ENCODE results near the gene RNPC3. TPM values are rescaled to one million over a fixed set of nuclear protein-coding genes. Genes with fewer than 3 reads are reported as not detected.

The RNPC3 gene, protein sequence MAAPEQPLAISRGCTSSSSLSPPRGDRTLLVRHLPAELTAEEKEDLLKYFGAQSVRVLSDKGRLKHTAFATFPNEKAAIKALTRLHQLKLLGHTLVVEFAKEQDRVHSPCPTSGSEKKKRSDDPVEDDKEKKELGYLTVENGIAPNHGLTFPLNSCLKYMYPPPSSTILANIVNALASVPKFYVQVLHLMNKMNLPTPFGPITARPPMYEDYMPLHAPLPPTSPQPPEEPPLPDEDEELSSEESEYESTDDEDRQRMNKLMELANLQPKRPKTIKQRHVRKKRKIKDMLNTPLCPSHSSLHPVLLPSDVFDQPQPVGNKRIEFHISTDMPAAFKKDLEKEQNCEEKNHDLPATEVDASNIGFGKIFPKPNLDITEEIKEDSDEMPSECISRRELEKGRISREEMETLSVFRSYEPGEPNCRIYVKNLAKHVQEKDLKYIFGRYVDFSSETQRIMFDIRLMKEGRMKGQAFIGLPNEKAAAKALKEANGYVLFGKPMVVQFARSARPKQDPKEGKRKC
- 9.6 TPM for total RNA-seq (ENCODE audit: insufficient read depth, low replicate concordance)

DNA sequence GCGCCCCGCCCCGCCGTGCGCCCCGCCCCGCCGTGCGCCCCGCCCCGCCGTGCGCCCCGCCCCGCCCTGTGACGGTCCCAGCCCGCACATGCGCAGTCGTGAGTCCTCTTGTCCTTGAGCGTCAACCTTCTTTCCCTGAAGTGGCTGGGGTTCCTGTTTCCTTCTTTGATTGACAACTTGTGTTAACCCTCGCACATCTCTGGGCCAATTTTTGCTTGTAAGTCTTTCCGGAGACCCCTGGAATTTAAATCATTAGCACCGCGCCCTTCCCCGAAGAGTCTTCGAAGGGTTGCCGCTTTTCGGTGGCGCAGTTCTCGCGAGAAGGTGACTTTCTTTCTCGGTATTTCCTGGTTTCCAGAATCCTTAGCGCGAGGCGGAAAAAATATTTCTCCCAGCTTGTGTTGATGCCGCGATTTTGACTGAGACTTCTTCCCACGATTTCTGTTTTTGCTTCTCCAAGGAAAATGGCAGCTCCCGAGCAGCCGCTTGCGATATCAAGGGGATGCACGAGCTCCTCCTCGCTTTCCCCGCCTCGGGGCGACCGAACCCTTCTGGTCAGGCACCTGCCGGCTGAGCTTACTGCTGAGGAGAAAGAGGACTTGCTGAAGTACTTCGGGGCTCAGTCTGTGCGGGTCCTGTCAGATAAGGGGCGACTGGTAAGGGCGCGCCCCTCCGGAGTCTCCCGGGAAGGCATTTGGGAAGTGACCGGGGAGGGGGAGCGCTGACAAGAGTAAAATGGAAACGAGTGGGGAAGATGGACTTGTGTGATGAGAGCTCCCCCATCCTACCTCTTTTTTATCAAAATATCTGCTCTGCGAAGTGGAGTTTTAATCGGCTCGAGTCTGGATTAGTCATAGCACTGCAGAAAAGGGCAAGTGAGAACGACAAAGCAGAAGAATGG is at the start of gene RNPC3:
Gene RNPC3 (plus strand): TSS at position 93 of the 901 bp plus-strand sequence. CDS start 372 bp downstream, at position 465.
- peak; percentile 97 for DNase-seq (ENCODE audit: low spot score)

DNA sequence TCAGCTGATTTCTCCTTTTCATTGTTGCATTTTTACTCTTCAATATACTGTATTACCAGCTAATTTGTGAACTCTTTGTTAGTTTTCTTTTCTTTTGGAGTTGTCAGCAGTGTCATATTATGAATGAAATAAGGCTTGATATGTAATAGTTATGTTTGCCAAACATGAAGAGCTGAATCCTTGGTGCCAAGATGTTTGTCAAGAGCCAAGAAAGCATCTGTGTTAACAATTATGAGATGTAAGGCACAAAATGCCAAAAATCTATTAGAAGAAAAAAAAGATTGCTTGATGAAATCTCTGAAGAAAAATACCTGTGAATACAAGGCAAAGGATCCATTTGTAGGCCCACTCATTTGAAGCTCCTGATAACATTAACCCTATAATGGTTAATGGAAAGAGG is 48.4 kb upstream of the RNPC3 start:
- DNase-seq (ENCODE audit: low spot score): no peak

DNA sequence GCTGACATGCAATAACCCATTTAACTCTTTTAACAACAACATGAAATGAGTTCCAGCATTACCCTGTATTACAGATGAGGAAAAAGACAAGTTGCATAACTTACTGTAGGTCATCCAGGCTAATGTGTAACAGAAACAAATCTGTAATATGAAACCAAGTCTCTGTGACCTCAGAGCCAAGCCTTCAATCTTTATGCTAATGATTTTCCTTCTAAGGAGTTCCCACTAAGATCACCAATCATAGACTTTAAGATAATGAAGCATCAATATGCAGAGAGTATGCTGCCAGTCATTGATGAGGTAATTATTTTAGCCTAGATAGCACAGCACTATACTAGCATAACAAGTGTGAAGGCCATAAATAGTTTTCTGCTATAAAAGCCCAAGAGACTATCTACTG is 35.6 kb upstream of the RNPC3 start:
- DNase-seq (ENCODE audit: low spot score): no peak

DNA sequence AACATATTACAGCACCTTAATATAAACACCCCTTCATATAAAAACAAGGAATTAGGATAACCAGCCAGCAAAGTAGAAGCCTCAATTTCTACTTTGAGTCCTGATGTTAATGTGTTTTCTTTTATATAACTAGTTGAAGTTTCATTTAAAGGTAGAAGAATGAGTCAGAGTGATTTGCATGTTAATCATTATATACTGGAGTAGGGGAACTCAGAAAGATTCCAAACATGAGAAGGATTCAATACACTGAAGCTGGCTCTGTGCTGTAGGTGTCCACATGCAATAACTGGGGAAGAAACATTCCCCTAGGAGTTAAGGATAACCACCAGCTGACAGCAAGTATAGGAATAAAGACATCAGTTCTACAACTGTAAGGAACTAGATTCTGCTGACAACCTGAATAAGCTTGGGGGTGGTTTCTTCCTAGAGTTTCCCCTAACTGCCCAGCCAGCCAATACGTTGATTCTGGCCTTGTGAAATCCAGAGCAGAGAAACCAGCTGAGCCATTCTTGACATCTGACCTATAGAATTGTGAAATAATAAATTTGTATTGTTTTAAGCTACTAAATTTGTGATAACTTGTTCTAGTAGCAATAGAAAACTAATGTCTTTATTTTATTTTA is 33.4 kb upstream of the RNPC3 start:
- no peak for DNase-seq (ENCODE audit: low spot score)

DNA sequence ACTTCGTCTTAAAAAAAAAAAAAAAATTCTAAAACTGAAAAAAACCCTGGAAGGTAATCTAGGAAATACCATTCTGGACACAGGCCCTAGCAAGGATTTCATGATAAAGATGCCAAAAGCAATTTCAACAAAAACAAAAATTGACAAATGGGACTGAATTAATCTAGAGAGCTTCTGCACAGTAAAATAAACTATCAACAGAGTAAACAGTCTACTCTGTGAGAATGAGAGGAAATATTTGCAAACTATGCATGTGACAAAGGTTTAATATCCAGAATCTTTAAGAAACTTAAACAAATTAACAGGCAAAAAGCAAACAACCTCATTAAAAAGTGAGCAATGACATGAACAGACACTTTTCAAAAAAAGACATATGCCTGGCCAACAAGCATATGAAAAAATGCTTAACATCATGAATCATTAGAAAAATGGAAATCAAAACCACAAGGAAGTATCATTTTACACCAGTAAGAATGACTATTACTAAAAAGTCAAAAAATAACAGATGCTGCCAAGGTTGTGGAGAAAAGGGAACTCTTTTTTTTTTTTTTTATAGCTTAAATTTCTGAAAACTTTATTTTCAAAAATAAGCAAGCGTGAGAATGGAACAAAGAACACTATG is 29.4 kb upstream of the RNPC3 start:
- no peak for DNase-seq (ENCODE audit: low spot score)

DNA sequence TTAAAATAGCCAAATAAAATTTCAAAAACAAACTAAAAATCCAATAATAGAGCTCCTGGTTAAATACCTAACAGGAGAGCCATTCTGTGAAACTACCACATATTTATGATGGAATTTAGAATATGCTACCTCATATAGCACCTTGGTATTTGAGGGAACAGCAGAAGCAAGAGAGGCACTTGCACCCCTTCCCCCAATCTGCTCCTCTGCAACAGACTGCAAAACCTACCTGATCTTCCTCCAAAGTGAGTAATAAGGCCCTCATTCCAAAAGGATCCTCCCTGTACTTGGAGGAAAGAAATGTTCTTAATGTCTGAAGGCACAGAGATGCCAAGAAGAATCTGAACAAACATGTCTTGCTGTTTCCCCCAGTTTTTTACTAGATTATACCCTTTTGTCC is 28.1 kb upstream of the RNPC3 start:
- DNase-seq (ENCODE audit: low spot score): no peak

DNA sequence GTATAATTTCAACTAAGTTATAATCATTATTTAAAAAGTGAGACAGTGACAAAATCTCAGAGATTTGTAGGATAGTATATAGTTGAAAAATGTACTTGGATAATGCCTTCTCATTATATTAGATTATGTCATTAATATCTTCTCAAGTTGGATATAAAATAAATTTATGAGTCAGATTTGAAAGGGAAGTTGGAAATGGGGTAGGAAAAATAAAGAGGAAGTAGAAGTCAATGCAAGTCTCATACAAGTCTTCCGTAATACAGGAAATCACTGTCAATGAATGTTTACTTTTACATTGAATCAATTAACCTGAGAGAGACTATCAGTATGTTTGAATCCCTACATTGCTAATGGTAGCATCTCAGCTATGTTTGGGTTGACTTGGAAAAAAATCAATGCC is 16.2 kb upstream of the RNPC3 start:
- DNase-seq (ENCODE audit: low spot score): no peak

DNA sequence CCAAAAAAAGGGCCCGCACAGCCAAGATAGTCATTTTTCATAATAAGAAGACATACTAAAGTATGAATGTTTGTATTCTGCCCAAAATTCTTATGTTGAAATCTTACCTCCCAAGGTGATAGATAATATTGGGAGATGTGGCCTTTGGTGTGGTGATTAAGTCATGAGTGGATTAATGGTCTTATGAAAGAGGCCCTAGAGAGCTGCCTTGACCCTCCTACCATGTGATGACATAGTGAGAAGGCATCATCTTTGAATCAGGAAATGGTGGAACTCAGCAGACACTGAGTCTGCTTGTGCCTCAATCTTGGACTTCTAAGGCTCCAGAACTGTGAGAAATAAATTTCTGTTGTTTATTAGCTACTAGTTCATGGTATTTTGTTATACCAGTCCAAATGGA is 11.8 kb upstream of the RNPC3 start:
- DNase-seq (ENCODE audit: low spot score): no peak

DNA sequence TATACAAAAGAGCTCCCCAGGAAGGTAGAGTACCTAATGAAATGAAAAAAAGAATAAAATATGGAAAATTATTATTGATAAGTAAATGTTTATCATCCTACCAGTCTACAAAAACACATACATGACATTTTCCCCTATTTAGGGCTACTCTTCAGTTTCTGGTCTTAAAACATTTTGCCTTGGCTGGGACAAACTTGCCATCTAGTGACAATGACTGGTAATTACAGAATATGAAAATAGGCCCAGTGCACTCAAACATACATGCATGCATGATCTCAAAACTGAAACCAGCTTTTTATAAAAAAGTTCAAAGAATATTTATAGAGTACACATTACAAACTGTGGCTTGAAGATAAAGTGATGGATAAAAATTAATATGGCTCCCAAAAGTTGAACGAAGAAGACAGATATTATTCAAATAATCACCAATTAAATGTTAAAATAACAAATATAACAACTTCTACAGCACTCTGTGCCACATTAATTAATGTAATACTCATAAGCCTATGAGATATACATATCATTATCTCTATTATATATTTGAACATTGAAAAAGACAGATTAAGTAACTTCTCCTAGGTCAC is 10.5 kb upstream of the RNPC3 start:
- peak; percentile 76 for DNase-seq (ENCODE audit: low spot score)

DNA sequence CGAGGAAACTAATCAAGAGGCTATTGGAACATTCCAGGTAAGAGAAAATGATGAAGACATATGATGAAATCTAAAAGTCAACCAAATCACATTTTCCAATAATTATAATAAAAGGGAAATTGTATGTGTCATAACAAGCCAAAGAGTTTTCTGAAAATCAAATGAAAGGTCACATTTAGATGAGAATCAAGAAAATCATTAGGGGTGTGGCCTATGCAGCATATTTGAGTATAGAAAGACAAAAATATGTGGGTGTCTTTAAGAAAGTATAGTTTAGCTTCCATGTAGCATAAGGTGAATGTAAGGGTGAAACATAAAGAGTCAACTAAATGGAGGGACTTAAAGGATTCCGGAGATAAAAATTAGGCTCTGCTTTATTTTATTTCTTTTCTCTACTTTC is 9.2 kb upstream of the RNPC3 start:
- no peak for DNase-seq (ENCODE audit: low spot score)

DNA sequence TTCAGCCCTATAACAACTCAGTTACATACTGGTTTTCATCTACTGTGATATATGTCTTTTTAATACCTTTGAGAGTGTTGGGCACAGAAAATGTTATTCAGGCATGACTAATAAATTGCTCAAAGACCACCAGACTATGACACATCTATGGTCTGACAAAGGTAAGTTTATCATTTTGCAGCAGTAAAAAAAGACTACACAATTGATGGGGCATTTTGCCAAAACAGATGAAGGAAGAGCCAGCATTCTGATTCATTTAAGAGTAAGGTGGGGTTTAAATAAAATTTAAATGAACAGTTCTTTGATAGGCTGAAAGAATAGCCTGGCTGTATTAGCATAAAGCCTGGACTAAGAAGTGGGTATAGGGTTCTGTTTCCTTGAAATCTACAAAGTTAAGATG is 8.8 kb upstream of the RNPC3 start:
- DNase-seq (ENCODE audit: low spot score): no peak

DNA sequence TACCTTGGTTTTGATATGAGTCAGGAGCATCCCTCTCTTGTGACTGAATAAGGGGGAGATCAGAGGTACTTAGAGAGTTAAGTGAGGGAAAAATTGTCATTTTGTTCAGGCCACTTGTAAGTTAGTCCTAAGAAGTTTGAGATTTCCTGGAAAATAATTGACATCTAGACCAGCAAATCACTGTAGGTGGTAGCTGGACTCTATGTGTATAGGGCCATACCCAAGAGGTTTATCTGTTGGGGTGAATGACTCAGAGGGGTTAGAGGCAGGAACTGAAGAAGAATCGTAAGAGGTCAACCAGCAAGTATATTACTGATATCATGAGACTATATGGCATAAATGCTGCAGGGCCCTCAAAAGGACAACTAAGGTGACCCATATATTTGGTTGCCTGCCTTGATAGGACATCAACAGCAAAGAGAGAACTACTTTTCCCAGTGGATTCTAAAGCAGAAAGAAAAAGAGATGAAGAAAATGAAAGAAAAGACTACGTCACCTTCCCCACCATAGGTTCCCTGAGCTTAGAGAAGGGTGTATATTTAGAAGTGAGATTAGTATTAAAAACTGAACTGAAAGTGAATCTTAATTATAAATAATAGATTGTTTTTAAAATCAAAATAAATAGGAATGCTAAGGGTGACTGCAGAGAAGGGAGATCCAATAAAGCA is 8.0 kb upstream of the RNPC3 start:
- DNase-seq (ENCODE audit: low spot score): no peak

DNA sequence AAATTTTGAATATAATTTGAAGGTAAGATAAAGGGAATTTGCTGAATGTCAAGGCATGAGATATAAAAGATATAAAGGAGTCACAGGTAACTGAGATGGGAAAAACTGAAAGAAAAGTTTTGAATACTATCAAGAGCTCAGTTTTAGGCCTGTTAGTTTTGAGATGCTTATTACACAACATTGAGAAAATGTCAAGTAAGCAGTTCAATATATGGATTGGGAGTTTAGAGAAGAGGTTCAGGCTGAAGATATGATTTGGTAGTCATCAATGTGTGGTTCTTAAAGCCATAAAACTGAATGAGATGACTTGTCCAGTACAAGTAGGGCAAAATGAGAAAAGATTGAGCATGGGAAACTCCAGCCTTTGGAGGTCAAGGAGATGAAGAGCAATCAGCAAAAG is 4.7 kb upstream of the RNPC3 start:
- DNase-seq (ENCODE audit: low spot score): no peak

DNA sequence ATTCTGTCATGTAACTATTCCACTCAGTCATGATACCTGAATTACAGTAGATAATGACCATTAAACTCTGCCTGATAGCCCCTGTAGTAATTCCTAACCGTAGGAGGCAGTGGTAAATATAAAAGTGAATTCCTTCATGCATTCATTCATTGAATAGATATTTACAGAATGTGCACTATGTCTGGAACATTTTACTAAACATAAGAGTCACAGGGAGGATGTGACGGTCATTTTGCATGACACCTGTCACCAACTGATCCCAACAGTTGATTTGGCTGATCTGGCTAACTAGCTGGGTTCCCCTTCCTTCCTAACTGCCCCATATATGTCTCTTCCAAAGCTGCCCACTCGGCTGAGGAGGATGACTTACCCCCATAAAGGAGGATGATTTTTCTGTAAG is 2.2 kb upstream of the RNPC3 start:
- DNase-seq (ENCODE audit: low spot score): no peak

DNA sequence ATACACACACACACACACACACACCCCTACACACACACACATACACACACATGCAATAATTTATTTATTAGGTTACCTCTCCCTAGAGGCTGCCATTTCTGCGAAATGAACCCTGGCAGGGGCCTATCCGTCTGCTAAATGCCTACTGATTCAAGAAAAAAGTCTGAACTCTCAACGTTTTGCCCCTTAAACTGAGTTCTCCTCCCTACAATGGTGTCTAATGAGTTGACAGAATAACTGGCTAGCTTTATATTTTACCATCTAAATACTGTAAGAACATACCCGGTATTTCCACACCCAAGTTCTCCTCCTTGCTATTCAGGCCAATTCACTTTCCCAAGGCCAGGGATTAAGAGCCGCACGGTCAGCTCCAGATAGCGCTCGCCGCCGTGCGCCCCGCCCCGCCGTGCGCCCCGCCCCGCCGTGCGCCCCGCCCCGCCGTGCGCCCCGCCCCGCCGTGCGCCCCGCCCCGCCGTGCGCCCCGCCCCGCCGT is 339 bp upstream of the RNPC3 start:
- peak; percentile 61 for DNase-seq (ENCODE audit: low spot score)

DNA sequence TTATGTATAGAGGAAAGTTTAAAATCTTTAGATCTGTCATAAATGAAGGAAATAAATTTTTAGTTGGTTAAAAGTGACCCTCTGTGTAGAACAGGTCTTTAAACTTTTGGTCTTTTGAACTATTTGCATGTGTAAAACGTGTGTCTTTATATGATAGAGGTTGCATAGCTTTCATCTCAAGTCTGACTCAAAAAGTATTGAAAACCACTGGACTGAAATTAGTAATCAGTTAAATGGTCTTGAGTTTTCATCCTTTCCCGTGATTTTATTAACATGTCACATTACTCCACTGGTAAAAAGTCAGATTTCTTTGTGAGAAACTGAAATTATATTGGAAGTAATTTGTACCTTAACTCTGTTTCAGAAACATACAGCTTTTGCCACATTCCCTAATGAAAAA is 1.8 kb downstream of the RNPC3 start:
- no peak for DNase-seq (ENCODE audit: low spot score)

DNA sequence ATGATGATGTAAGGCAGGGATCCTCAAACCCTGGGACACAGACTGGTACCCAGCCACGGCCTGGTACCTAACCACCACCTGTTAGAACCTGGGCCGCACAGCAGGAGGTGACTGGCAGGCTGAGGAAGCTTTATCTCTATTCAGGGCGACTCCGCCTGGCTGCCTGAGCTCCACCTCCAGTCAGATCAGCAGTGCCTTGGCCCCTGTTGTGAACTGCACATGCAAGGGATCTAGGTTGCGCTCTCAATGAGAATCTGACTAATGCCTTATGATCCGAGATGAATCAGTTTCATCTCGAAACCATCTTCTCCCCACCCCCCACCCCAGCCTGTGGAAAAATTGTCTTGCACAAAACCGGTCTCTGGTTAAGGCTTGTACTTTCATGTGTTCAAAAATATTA is 4.2 kb downstream of the RNPC3 start:
- DNase-seq (ENCODE audit: low spot score): no peak

DNA sequence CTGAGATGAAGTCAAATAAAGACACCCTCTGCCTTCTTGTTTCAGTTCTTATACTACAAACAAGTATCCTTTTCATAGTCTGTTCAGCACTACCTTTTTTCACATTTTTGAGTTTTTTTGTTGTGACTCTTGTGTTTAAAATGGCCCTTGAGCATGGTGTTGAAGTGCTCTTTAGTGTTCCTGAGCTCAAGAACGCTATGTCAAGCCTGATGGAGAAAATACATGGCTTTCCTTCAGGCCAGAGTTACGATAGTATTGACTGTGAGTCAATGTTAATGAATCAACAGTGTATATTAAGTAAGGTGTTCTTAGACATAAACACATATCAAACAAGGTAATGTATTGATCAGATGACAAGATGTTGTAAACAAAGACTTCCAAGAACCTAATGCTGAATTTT is 12.7 kb downstream of the RNPC3 start:
- DNase-seq (ENCODE audit: low spot score): no peak

DNA sequence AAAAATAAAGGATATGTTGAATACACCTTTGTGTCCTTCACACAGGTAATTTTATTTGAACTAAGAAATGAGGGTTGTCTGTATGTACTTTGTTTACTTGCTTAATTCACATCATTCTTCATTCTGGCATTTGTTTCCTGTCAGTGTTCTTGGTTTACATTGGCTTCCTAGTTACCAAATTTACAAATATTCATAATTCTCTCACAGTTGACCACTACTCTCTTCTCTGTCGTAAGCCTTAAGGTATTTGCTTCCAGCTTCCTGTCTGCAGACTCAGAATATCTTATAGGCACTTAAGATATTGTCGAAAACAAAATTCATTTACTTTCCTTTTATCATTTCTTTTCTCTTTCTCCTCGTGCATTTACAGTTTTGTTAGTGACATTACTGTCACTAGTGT is 15.9 kb downstream of the RNPC3 start:
- no peak for DNase-seq (ENCODE audit: low spot score)

DNA sequence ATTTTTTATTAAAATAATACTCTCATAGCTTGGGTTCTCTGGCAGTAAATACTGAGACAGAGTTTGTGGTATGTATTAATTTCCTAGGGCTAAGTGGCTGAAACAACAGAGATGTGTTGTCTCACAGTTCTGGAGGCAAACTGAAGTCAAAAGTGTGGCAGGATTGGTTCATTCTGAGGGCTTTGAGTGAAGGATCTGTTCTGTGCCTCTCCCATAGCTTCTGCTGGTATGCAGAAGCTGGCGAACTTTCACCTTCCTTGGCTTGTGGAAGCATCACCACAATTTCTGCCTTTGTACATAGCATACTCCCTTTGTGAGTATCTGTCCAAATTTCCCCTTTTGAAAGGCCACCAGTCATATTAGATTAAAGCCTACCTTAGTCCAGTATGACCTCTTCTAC is 21.0 kb downstream of the RNPC3 start:
- no peak for DNase-seq (ENCODE audit: low spot score)

DNA sequence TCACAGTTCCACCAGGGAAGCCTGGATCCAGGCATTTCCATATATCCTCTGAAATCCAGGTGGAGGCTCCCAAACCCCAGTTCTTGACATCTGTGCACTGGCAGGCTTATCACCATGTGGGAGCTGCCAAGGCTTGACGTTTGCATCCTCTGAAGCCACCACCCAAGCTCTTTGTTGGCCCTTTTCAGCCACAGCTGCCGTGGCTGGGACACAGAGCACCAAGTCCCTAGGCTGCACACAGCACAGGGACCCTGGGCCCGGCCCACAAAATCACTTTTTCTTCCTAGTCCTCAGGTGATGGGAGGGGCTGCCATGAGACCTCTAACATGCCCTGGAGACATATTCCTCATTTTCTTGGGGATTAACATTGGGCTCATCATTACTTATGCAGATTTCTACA is 22.3 kb downstream of the RNPC3 start:
- DNase-seq (ENCODE audit: low spot score): no peak
